Measurements from ENCODE around the gene CFAP20DC. TPM values are rescaled to one million over a fixed set of nuclear protein-coding genes. Genes with fewer than 3 reads are reported as not detected.

The CFAP20DC gene
- total and polyA plus RNA-seq, 2 of the 8 experiments (the other 6 are each of a cell fraction or from before 2014, with no cell fraction given): 2.2 to 2.8 TPM

- TF ChIP-seq SIN3A (conservative IDR thresholded peaks at IDR 0.05 in 1 of 2, IDR thresholded peaks at IDR 0.05 in 1 of 2; ENCODE audit: low read depth in 1 of 2, low read length in 2 of 2) (no peak), RFX5 (IDR thresholded peaks at IDR 0.05; ENCODE audit: borderline replicate concordance, low read depth, low read length) (no peak), FOSL1 (IDR thresholded peaks at IDR 0.05; ENCODE audit: insufficient read depth, low read depth, low read length) (no peak)
These were observed 58.2 kb downstream of the CFAP20DC start (continued) for GRCh38 chr3:58991623-58992022.

Data from H1 (cell line).